ENCODE results near the gene TAPBP. TPM values are rescaled to one million over a fixed set of nuclear protein-coding genes. Genes with fewer than 3 reads are reported as not detected.
"Not testable (repeated sequence)": the region's sequence is repeated elsewhere in the genome, so short reads cannot be mapped to it uniquely, and the experiment has no call there.

The TAPBP gene
- total RNA-seq: 100 to 1,000 TPM in 1 of 2 donors, 10 to 100 TPM in 1; 50.3 to 108 TPM

DNA sequence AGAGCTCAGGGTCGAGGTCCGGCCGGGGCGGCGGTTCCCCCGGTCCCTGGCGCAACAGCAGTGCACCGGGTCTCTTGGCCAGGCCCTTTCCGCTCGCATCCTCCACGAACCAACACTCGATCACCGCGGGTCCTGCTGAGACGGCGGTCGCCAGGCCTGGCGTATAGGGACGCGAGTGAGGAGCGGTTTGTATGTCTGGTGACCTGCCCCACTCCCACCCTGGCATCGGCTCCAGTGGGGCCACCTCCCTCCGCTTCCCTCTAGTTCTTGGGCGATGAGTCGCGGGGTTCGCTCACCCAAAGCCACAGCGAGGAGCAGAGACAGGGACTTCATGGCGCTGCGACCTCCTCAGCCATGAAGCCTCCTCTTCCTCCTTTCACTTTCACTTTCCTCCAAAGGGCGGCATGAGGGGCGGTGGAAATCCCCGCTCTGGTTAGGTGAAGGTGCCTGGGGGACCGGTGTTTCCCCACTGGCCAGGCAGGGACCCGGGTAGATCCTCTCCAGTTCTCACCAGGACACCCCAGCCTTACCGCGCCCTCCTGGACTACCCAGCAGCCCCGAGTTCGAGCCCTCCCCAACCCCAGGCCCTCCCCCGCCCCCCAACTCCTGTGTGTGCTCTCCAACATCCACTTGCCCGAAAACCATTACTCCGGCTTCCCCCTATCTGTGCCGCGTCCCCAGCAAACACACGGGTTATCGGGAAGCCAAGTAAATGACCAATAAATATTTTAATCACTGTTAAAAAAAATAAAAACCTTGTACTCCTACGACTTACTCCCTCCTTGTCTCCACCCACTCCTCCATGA is at the start of gene TAPBP:
TSS of gene TAPBP (minus strand) at position 370 of the 806 bp plus-strand sequence. CDS start at position 333, 37 bp downstream.
- TF ChIP-seq, protein P1, sequence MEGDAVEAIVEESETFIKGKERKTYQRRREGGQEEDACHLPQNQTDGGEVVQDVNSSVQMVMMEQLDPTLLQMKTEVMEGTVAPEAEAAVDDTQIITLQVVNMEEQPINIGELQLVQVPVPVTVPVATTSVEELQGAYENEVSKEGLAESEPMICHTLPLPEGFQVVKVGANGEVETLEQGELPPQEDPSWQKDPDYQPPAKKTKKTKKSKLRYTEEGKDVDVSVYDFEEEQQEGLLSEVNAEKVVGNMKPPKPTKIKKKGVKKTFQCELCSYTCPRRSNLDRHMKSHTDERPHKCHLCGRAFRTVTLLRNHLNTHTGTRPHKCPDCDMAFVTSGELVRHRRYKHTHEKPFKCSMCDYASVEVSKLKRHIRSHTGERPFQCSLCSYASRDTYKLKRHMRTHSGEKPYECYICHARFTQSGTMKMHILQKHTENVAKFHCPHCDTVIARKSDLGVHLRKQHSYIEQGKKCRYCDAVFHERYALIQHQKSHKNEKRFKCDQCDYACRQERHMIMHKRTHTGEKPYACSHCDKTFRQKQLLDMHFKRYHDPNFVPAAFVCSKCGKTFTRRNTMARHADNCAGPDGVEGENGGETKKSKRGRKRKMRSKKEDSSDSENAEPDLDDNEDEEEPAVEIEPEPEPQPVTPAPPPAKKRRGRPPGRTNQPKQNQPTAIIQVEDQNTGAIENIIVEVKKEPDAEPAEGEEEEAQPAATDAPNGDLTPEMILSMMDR (IDR thresholded peaks at IDR 0.05): no peak
- peak; percentile 35 to 84 (median 80) for TF ChIP-seq POLR2A (IDR thresholded peaks at IDR 0.05)
- DNase-seq (peak; percentile 56 to 69 (median 60)), ATAC-seq (peak; percentile 5)
- 0% methylated on average over 17 to 46 of the region's 47 CpGs for WGBS, 2 donors
- peaks cover 3 to 4% of the 10 kb centered on the region in 2 donors for H3K36me3 ChIP-seq (replicated peaks in 1 of 2; ENCODE audit: insufficient read depth in 1 of 2, low read depth in 2 of 2)
- intact Hi-C loops (cut with DNase I): no loop called here
- H3K27me3 ChIP-seq: no peaks in the 10 kb centered on the region
- H3K9me3 ChIP-seq: no peaks in the 10 kb centered on the region
- H3K4me3 ChIP-seq: peak within 1 kb of the TSS; percentile 83 to 91
- peaks cover 43% of the 10 kb centered on the region for H3K4me1 ChIP-seq
- peak within 1 kb of the TSS; percentile 86 to 97 (median 96) for H3K27ac ChIP-seq

DNA sequence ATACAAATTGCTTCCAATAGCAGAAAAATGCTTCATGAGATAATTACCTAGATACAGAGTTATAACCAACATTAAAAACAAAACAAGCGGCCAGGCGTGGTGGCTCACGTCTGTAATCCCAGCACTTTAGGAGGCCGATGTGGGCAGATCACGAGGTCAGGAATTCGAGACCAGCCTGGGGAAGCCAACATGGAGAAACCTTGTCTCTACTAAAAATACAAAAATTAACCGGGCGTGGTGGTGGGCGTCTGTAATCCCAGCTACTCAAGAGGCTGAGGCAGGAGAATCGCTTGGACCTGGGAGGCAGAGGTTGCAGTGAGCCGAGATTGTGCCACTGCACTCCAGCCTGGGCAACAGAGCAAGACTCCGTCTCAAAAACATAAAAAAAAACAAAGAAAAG is 49.6 kb upstream of the TAPBP start:
- H3K4me3 ChIP-seq; H3K27me3 ChIP-seq; DNase-seq; intact Hi-C loops (cut with DNase I); ATAC-seq; H3K9me3 ChIP-seq; H3K36me3 ChIP-seq (replicated peaks in 1 of 2; ENCODE audit: insufficient read depth in 1 of 2, low read depth in 2 of 2); H3K27ac ChIP-seq; H3K4me1 ChIP-seq: not testable (repeated sequence)
- 76 to 85% methylated on average over 12 of the region's 12 CpGs for WGBS, 2 donors

DNA sequence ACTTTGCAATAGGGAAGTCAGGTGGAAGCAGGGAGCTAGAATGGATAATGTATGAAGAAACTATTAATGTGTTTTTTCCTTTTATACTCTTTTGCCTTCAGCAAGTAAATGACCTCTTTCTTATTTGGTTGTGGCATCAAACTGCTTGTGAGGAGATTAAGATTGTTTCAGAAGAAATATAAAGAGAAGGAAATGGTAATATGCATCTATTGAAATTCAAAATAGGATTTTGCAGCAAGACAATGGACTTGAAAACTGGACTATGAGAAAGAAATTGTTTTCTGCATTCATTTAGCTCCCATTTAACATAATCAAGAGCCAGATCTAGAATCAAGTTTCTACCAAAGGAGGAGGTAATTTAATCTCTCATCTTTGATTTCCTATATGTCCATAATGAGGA is 45.5 kb upstream of the TAPBP start:
- TF ChIP-seq, protein P1 (IDR thresholded peaks at IDR 0.05): no peak
- intact Hi-C loops (cut with DNase I): no loop called here
- H3K4me3 ChIP-seq: no peak overlapping the region
- no peaks in the 10 kb centered on the region for H3K36me3 ChIP-seq (replicated peaks in 1 of 2; ENCODE audit: insufficient read depth in 1 of 2, low read depth in 2 of 2)
- no peaks in the 10 kb centered on the region for H3K9me3 ChIP-seq
- H3K27ac ChIP-seq: no peak overlapping the region
- no peaks in the 10 kb centered on the region for H3K27me3 ChIP-seq
- DNase-seq (no peak), ATAC-seq (no peak)
- H3K4me1 ChIP-seq: no peaks in the 10 kb centered on the region

DNA sequence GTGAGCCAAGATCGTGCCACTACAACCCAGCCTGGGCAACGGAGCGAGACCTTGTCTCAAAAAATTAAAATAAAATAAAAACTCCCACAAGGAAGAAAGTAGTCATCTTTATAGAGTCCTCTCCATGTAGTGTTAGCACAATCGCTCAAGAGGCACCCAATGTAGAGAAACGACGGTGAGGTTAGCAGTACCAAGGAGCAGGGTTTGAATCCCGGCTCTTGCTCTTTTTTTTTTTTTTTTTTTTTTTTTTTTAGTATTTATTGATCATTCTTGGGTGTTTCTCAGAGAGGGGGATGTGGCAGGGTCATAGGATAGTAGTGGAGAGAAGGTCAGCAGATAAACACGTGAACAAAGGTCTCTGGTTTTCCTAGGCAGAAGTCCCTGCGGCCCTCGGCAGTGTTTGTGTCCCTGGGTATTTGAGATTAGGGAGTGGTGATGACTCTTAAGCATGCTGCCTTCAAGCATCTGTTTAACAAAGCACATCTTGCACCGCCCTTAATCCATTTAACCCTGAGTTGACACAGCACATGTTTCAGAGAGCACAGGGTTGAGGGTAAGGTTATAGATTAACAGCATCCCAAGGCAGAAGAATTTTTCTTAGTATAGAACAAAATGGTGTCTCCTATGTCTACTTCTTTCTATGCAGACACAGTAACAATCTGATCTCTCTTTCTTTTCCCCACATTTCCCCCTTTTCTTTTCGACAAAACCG is 43.4 kb upstream of the TAPBP start:
- H3K9me3 ChIP-seq; DNase-seq; H3K27ac ChIP-seq; intact Hi-C loops (cut with DNase I); H3K4me3 ChIP-seq; H3K27me3 ChIP-seq; H3K4me1 ChIP-seq; ATAC-seq; H3K36me3 ChIP-seq (replicated peaks in 1 of 2; ENCODE audit: insufficient read depth in 1 of 2, low read depth in 2 of 2): not testable (repeated sequence)
- 48 to 58% methylated on average over 13 of the region's 13 CpGs for WGBS, 2 donors

DNA sequence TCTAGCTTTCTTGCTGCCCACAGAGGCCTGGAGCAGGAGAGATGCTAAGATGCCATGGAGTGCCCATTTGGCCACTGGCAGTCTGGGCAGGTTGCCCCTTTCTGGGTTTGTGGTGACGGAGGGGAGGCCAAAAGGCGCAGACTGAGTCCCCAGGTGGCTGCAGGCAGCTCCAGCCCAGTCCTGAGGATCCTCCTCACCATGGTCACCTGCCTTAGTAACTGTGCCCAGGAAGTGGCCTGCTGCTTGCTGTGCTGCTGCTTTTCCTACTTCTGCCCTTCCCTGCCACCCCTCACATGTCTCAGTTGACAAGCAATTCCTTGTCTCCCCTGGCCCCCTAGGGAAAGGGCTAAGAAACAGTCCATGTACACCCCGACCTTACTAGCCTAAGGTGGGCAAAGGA is 42.4 kb upstream of the TAPBP start:
- H3K9me3 ChIP-seq: no peaks in the 10 kb centered on the region
- H3K4me1 ChIP-seq: no peaks in the 10 kb centered on the region
- 61 to 82% methylated on average over 3 of the region's 3 CpGs for whole genome bisulfite sequencing, 2 donors
- no peak overlapping the region for H3K4me3 ChIP-seq
- intact Hi-C loops (cut with DNase I): no loop called here
- H3K27me3 ChIP-seq: no peaks in the 10 kb centered on the region
- ATAC-seq (no peak), DNase-seq (no peak)
- no peaks in the 10 kb centered on the region for H3K36me3 ChIP-seq (replicated peaks in 1 of 2; ENCODE audit: insufficient read depth in 1 of 2, low read depth in 2 of 2)
- TF ChIP-seq POLR2A (IDR thresholded peaks at IDR 0.05): no peak
- TF ChIP-seq, protein P1 (IDR thresholded peaks at IDR 0.05): no peak
- H3K27ac ChIP-seq: no peak overlapping the region

DNA sequence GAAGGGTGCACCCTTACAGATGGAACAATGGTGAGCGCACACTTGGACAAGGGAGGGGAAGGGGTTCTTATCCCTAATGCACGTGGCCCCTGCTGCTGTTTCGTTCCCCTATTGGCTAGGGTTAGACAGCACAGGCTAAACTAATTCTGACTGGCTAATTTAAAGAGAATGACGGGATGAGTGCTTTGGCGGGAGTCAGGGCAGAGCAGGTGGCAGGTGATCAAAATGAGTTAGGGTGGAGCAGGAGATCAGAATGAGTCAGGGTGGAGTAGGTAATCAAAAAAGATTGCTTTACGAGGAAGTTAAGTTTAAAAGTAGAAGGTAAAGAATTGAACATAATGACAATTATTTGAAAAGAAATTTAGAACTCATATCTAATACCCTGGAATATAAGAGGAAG is 42.0 kb upstream of the TAPBP start:
- H3K27ac ChIP-seq; H3K4me1 ChIP-seq; H3K27me3 ChIP-seq; H3K9me3 ChIP-seq; DNase-seq; ATAC-seq; H3K36me3 ChIP-seq (replicated peaks in 1 of 2; ENCODE audit: insufficient read depth in 1 of 2, low read depth in 2 of 2); H3K4me3 ChIP-seq; intact Hi-C loops (cut with DNase I): not testable (repeated sequence)
- 76 to 77% methylated on average over 6 of the region's 6 CpGs for WGBS, 2 donors
